22Rv1 (cell line): Measurements from ENCODE around the gene GPR141.

Source experiments
- CTCF ChIP-seq: fragments of 450-650 bp; IDR thresholded peaks from 2 replicates; pipeline ENCODE4 v1.5.1; 2017; ENCODE audit warnings: mild to moderate bottlenecking
- ZFX ChIP-seq: fragments of 450-650 bp; IDR thresholded peaks from 2 replicates; pipeline ENCODE4 v1.6.1; 2017; ENCODE audit warnings: antibody characterized with exemption, borderline replicate concordance

GRCh38 chr7:37671876-37672275, 11.7 kb upstream of the GPR141 start:
- TF ChIP-seq CTCF (no peak), ZFX (no peak)
